HG02798 (cell line): ENCODE data around the gene DEPDC7.
"Not testable (repeated sequence)": the region's sequence is repeated elsewhere in the genome, so short reads cannot be mapped to it uniquely, and the experiment has no call there.

ENCODE experiments used
- ATAC-seq: cut with Tn5 transposase; IDR thresholded peaks from one replicate; pipeline ENCODE4 v1.9.1; 2021; ENCODE audit warnings: mild to moderate bottlenecking; ENCODE audit not compliant: unreplicated experiment, poor library complexity

The DEPDC7 gene

GRCh38 chr11:33021501-33021900 lies 5.8 kb downstream of the DEPDC7 start:
- ATAC-seq = no peak

- no peak for ATAC-seq
These were observed 6.3 kb downstream of the DEPDC7 start for GRCh38 chr11:33021937-33022336.

GRCh38 chr11:33025339-33025722 lies 9.7 kb downstream of the DEPDC7 start:
- no peak for ATAC-seq

GRCh38 chr11:33027233-33027632 lies 11.6 kb downstream of the DEPDC7 start:
- no peak for ATAC-seq

- no peak for ATAC-seq
These were observed 12.3 kb downstream of the DEPDC7 start for GRCh38 chr11:33027846-33028536.

- ATAC-seq = no peak
These were observed 12.8 kb downstream of the DEPDC7 start for GRCh38 chr11:33028537-33028914.

GRCh38 chr11:33029218-33029617 lies 13.5 kb downstream of the DEPDC7 start:
- not testable (repeated sequence) for ATAC-seq

GRCh38 chr11:33033493-33033892 lies 17.8 kb downstream of the DEPDC7 start:
- ATAC-seq = no peak

- ATAC-seq = no peak
These were observed 19.3 kb downstream of the DEPDC7 start for GRCh38 chr11:33035011-33035410.

GRCh38 chr11:33039274-33040032 lies 23.8 kb downstream of the DEPDC7 start, which contains the start of gene TCP11L1:
Gene TCP11L1, plus strand, starts transcription at chr11:33039572. Its CDS starts 4,202 bp downstream, at chr11:33043774.
- ATAC-seq = peak; percentile 79

- peak; percentile 32 for ATAC-seq
These were observed 24.6 kb downstream of the DEPDC7 start for GRCh38 chr11:33040033-33040861.

GRCh38 chr11:33040862-33041453 lies 25.3 kb downstream of the DEPDC7 start:
- ATAC-seq = peak; percentile 25

- ATAC-seq = no peak
These were observed 27.6 kb downstream of the DEPDC7 start for GRCh38 chr11:33043221-33043830.

- no peak for ATAC-seq
These were observed 28.6 kb downstream of the DEPDC7 start for GRCh38 chr11:33044285-33044756.

- ATAC-seq = no peak
These were observed 30.0 kb downstream of the DEPDC7 start for GRCh38 chr11:33045551-33046255.

GRCh38 chr11:33048701-33049100 lies 33.0 kb downstream of the DEPDC7 start:
- not testable (repeated sequence) for ATAC-seq

GRCh38 chr11:33049565-33050408 lies 34.1 kb downstream of the DEPDC7 start:
- not testable (repeated sequence) for ATAC-seq

- ATAC-seq = no peak
These were observed 36.6 kb downstream of the DEPDC7 start for GRCh38 chr11:33052231-33052630.
